Heart right ventricle (tissue), 16 donors: ENCODE measurements around the gene GPR158. TPM values are rescaled to one million over a fixed set of nuclear protein-coding genes. Genes with fewer than 3 reads are reported as not detected.

ENCODE experiments used
- ATAC-seq, 8 donors: fragments of 200-7000 bp; cut with Tn5 transposase; one replicate each; pipeline ENCODE4 v1.9.1; 2020; ENCODE audit warnings: mild to moderate bottlenecking in 8 of 8, moderate library complexity in 8 of 8, moderate number of reproducible peaks in 1 of 8
- DNase-seq, 2 donors: peaks; one replicate each; pipeline ENCODE4 v3.0.0-alpha.2; 2020
- H3K27ac ChIP-seq, 10 donors: fragments of 200-600 bp; sonication (generic) in 2 of 10; one replicate each; pipeline versions ENCODE4 v1.5.0 to v1.8.0; 2020 to 2022; ENCODE audit warnings: mild to moderate bottlenecking in 3 of 10
- H3K27me3 ChIP-seq, 7 donors: fragments of 200-600 bp; one replicate each; pipeline ENCODE4 v1.8.0; 2021 to 2022; ENCODE audit warnings: mild to moderate bottlenecking in 2 of 7
- H3K36me3 ChIP-seq, 9 donors: fragments of 200-600 bp; sonication (generic) in 1 of 9; one replicate each; pipeline versions ENCODE4 v1.5.0 to v1.8.0; 2020 to 2022; ENCODE audit warnings: mild to moderate bottlenecking in 2 of 9
- H3K4me1 ChIP-seq, 9 donors: fragments of 200-600 bp; sonication (generic) in 1 of 9; one replicate each; pipeline versions ENCODE4 v1.5.0 to v1.8.0; 2020 to 2022; ENCODE audit warnings: mild to moderate bottlenecking in 4 of 9
- H3K4me3 ChIP-seq, 10 donors: fragments of 200-600 bp; sonication (generic) in 2 of 10; one replicate each; pipeline versions ENCODE4 v1.5.0 to v1.8.0; 2020 to 2022; ENCODE audit warnings: mild to moderate bottlenecking in 7 of 10, moderate library complexity in 2 of 10
- H3K9me3 ChIP-seq, 11 donors: fragments of 200-600 bp in 10 of 11; sonication (generic) in 2 of 11; one replicate each; pipeline versions ENCODE4 v1.5.0 to v1.8.0; 2013 to 2022; ENCODE audit warnings: mild to moderate bottlenecking in 2 of 11, control low read depth in 1 of 11, moderate library complexity in 1 of 11
- CTCF ChIP-seq, 9 donors: fragments of 200-600 bp; sonication (generic) in 2 of 9; IDR thresholded peaks; one replicate each; pipeline versions ENCODE4 v1.5.0 to v1.8.0; 2021 to 2022; ENCODE audit warnings: antibody characterized with exemption in 9 of 9, mild to moderate bottlenecking in 5 of 9, moderate library complexity in 1 of 9
- WGBS, 2 donors: extraction: QIAGEN DNeasy Blood & Tissue Kit; methylation state at CpG; one replicate each; pipeline ENCODE4 v1.1.7; 2013; ENCODE audit warnings: inconsistent platforms in 1 of 2; 5-methylcytosine and 5-hydroxymethylcytosine counted together
- intact Hi-C, 10 donors: fragments of 100-400 bp; cut with DNase I; formaldehyde crosslinking; loops; one replicate each; pipeline versions ENCODE4 v1.11.1 to v1.14.2; 2022
- polyA plus RNA-seq, 2 donors: library from polyadenylated mRNA; stranded (reverse); fragments of 200-250 nt; gene quantifications; one replicate each; pipeline ENCODE4 v1.2.3, GENCODE V29; 2013
- total RNA-seq, 10 donors: library from RNA; stranded (reverse); fragmentation: NEBNext Ultra II Directional in 3 of 10; extraction: Animal tissue kit (Norgen Biotek cat#: 25700) in 3 of 10; gene quantifications; one replicate each; pipeline versions ENCODE4 v1.2.1 to v1.2.4, GENCODE V29; 2021 to 2023
- donor health status: Arrhythmogenic right ventricular cardiomyopathy.
- donor health status: ischemic (EF 13 %, LVEDD 7.1; RV severe dilation, severe dysfunction).
- donor health status: healthy with polysubstance abuse.
- donor health status: DM: no; HTN: yes; CAD: no.
- donor health status: DM: no; HTN: no; CAD: no.
- donor health status: ischemic (EF 25% LVEDD 6.9; RV normal size, moderate dysfunction).
- donor health status: ischemic (EF 25% LVEDD 5.7; RV mildly dilated, moderate dysfunction).
- donor health status: healthy.
- donor health status: DM: yes; HTN: yes; CAD: no.
- donor health status: Ischemic cardiomyopathy.
- donor health status: ischemic (EF 35%, LVEDD 5.7; RV mildly dilated, moderate dysfunction).
- donor health status: nonischemic (EF 11% LVEDD 7.7; RV severe dilation, severe dysfunction).
- donor health status: DM: yes; HTN: yes; CAD: no.
- donor health status: PGD.
- donor health status: ischemic (EF 29% LVEDD 5.4; RV normal size, mild dysfunction).
- donor health status: nonischemic (EF 23%, LVEDD 6.1; RV moderate dilation, normal function).

Gene GPR158
- total and polyA plus RNA-seq, 12 donors = under 0.01 to 0.04 TPM; not detected in 10

DNA sequence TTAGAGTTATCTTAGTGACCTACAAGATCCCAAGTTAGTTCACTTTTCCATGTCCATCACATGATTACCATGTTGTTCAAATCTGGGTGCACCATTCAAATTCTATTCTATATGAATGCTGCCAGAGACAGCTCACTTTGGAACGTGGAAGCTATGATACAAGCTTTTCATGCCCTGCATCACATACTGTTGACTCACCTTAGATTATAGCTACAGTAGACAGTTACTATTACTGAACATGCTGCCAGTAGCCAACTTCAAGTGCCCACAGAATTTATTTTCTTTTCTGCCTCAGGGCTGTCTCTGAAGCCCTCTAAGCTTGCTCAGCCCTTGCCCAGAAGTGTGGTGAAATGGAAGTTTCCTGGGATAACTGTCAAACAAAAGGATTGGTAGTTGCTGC, 231.1 kb downstream of the GPR158 start:
- intact Hi-C loops = no loop called here
- H3K27me3 ChIP-seq = no peaks in the 10 kb centered on the region

GRCh38 chr10:25417611-25418010, 242.8 kb downstream of the GPR158 start:
- H3K36me3 ChIP-seq = no peaks in the 10 kb centered on the region
- H3K4me1 ChIP-seq = no peaks in the 10 kb centered on the region
- no peak for ATAC-seq
- H3K27me3 ChIP-seq = no peaks in the 10 kb centered on the region
- 69 to 74% methylated on average over 2 of the region's 2 CpGs for WGBS, 2 donors
- H3K27ac ChIP-seq = no peak overlapping the region
- DNase-seq = no peak
- H3K4me3 ChIP-seq = no peak overlapping the region
- TF ChIP-seq CTCF (IDR thresholded peaks at IDR 0.05) = no peak
- intact Hi-C loops = loop anchor here in 1 of 10 donors (10.0 kb wide), 1 partner anchor 63 kb away; no protein-coding TSS in a partner anchor
- peaks cover 0 to 6% (median 0%) of the 10 kb centered on the region in 11 donors for H3K9me3 ChIP-seq

More for the DNA sequence above, 231.1 kb downstream of the GPR158 start:
- no peaks in the 10 kb centered on the region for H3K9me3 ChIP-seq
- H3K4me1 ChIP-seq = no peaks in the 10 kb centered on the region
- no peak for TF ChIP-seq CTCF (IDR thresholded peaks at IDR 0.05)
- H3K27ac ChIP-seq = no peak overlapping the region
- WGBS, 2 donors = 65 to 74% methylated on average over 1 of the region's 1 CpG
- no peak for ATAC-seq
- H3K36me3 ChIP-seq = no peaks in the 10 kb centered on the region
- no peak for DNase-seq
- no peak overlapping the region for H3K4me3 ChIP-seq

GRCh38 chr10:25425776-25426175, 251.0 kb downstream of the GPR158 start:
- TF ChIP-seq CTCF (IDR thresholded peaks at IDR 0.05) = no peak
- H3K4me3 ChIP-seq = no peak overlapping the region
- intact Hi-C loops = no loop called here
- DNase-seq = no peak
- no peak overlapping the region for H3K27ac ChIP-seq
- WGBS, 2 donors = 46 to 65% methylated on average over 2 of the region's 2 CpGs
- no peaks in the 10 kb centered on the region for H3K36me3 ChIP-seq
- ATAC-seq = no peak
- H3K9me3 ChIP-seq = peaks cover 0 to 14% (median 0%) of the 10 kb centered on the region in 11 donors
- H3K27me3 ChIP-seq = no peaks in the 10 kb centered on the region
- no peaks in the 10 kb centered on the region for H3K4me1 ChIP-seq

DNA sequence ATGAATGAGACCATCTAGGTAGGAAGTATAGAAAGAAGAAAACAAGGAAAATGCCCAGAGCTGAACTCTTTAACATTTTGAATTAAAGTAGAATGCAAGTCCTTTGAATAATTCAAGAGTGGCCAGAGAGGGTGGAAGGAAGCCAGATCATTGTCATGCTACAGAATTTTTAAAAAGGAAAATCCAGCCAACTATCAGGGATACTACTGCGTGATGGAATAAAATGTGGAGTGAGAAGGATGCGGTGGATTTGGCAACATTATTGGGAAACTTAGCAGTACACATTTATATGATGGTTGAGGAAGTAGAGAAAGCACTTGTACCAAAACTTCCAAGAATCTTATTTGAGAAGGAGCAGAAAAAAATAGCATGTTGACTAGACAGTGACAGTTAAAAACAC, 261.6 kb downstream of the GPR158 start:
- H3K27me3 ChIP-seq = no peaks in the 10 kb centered on the region
- H3K4me1 ChIP-seq = peaks cover 0 to 7% (median 0%) of the 10 kb centered on the region in 9 donors
- no peak for TF ChIP-seq CTCF (IDR thresholded peaks at IDR 0.05)
- no peak overlapping the region for H3K27ac ChIP-seq
- H3K9me3 ChIP-seq = no peaks in the 10 kb centered on the region
- WGBS, 2 donors = 71 to 81% methylated on average over 2 of the region's 2 CpGs
- intact Hi-C loops = no loop called here
- no peak overlapping the region for H3K4me3 ChIP-seq
- ATAC-seq = no peak
- no peak for DNase-seq
- H3K36me3 ChIP-seq = no peaks in the 10 kb centered on the region
